Keratinocyte (primary cell): ENCODE results near the gene LDB1.

Experiments used
- EZH2 ChIP-seq: IDR thresholded peaks from one replicate; pipeline ENCODE4 v1.6.1; 2012; ENCODE audit warnings: inconsistent platforms, mild to moderate bottlenecking, low read length, moderate library complexity
- TF ChIP-seq, protein P1 (sequence below), 3 experiments: IDR thresholded peaks in 1 of 3; conservative IDR thresholded peaks in 1 of 3; optimal IDR thresholded peaks in 1 of 3; 2 replicates in 2 of 3; 3 replicates in 1 of 3; pipeline versions ENCODE3 to v1.5.1; 2011; ENCODE audit warnings: low read length in 3 of 3, mild to moderate bottlenecking in 3 of 3, moderate library complexity in 2 of 3, control low read depth in 1 of 3, inconsistent platforms in 1 of 3; ENCODE audit not compliant: insufficient read depth in 2 of 3; ENCODE audit errors: extremely low read depth in 1 of 3

DNA sequence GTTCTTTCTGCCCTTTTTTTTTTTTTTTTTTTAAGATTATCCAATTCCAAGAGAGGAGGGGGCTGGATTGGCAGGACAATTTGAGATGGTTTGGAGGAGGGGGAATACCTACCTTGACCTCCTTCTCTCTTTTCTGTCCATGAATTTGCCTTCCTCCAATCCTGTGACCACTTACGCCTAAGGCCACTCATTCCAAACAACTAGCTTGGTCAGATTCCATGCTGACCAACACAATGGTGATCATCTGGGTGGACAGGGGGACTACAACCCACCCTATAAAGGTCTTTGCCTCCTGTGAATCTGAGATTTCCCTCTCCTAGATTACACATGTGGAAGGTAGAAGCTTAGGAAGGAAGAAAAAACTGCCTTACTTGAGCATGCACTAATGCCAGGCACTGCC is 2.3 kb upstream of the LDB1 start:
- TF ChIP-seq, protein P1, sequence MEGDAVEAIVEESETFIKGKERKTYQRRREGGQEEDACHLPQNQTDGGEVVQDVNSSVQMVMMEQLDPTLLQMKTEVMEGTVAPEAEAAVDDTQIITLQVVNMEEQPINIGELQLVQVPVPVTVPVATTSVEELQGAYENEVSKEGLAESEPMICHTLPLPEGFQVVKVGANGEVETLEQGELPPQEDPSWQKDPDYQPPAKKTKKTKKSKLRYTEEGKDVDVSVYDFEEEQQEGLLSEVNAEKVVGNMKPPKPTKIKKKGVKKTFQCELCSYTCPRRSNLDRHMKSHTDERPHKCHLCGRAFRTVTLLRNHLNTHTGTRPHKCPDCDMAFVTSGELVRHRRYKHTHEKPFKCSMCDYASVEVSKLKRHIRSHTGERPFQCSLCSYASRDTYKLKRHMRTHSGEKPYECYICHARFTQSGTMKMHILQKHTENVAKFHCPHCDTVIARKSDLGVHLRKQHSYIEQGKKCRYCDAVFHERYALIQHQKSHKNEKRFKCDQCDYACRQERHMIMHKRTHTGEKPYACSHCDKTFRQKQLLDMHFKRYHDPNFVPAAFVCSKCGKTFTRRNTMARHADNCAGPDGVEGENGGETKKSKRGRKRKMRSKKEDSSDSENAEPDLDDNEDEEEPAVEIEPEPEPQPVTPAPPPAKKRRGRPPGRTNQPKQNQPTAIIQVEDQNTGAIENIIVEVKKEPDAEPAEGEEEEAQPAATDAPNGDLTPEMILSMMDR (optimal IDR thresholded peaks at IDR 0.05 in 1 of 3, IDR thresholded peaks at IDR 0.05 in 1 of 3, conservative IDR thresholded peaks at IDR 0.05 in 1 of 3; ENCODE audit: extremely low read depth in 1 of 3, insufficient read depth in 2 of 3, low read length in 3 of 3): no peak
- TF ChIP-seq EZH2: no peak
